HG03103 (cell line): ENCODE data around the gene JSRP1.

ENCODE experiments used
- ATAC-seq: cut with Tn5 transposase; IDR thresholded peaks from one replicate; pipeline ENCODE4 v1.9.1; 2021; ENCODE audit warnings: low read depth; ENCODE audit not compliant: unreplicated experiment

The JSRP1 gene, protein sequence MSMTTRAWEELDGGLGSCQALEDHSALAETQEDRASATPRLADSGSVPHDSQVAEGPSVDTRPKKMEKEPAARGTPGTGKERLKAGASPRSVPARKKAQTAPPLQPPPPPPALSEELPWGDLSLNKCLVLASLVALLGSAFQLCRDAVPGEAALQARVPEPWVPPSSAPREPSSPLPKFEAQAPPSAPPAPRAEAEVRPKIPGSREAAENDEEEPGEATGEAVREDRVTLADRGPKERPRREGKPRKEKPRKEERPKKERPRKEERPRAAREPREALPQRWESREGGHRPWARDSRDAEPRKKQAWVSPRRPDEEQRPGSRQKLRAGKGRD

DNA sequence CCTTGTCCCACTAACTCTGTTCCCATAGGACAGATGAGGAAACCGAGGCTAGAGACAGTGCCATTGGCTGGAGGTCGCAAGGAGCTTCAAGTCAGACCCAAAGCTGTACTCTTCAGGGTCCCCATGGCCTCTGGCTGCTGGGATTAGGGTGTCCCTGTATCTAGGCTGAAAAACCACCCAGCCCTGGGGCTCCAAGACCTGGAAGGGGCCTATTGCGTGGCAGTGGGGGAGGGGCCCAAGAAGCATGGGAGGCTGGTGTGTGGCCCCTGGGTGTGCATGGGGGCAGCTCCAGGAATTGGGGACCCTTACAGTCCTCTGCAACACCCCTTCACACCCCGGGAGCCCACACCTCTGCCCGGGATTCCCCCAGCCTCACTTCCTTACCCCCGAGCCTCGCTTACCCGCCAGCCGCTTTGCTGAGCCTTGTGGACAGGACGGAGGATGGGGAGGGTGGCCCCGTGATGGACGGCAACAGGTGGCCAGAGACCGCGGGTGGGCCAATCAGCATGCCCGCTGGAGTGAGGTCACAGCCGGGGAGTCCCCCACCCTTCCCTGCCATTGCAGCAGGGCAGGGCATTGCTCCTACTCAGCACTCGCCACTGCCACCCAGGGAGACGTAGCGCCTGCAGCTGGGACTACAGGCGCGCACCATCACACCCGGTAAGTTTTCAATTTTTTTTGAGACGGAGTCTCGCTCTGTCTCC lies at the start of gene JSRP1:
Gene JSRP1 (minus strand): TSS at position 436 of the 704 bp plus-strand sequence. CDS start 1,103 bp downstream, outside the sequence.
- ATAC-seq: no peak

- ATAC-seq: no peak
Measured at GRCh38 chr19:2305452-2306280, 49.4 kb upstream of the JSRP1 start.

DNA sequence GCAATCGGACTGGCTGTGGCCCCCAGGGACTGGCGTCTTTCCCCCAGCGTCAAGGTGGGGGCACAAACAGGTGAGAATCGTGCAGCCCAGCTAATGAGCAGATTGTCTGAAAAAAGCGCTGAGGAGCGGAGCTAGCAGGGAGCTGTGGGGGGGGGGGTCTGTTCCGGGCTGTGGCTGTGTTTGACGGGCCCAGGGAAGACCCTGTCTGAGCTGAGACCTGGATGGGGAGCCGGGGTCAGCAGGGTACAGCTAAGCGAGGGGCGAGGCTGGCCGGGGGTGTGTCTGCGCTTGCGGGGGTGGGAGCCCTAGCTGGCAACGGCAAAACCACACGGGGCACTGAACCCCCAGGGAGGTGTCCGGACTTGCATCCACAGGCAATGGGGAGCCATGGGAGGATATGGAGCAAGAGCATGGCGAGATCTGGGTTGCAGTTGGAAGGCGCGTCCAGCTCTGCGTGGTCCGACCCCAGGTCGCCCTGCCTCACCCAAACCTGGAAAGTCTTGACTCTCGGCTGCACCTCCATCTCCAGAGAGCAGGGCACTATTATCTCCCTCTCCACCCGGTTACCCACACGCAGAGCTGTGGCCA lies 47.1 kb upstream of the JSRP1 start:
- no peak for ATAC-seq

- no peak for ATAC-seq
Measured at GRCh38 chr19:2302319-2303210, 46.3 kb upstream of the JSRP1 start.

GRCh38 chr19:2300533-2300932 lies 44.3 kb upstream of the JSRP1 start:
- no peak for ATAC-seq

- no peak for ATAC-seq
Measured at GRCh38 chr19:2296141-2296540, 39.9 kb upstream of the JSRP1 start.

DNA sequence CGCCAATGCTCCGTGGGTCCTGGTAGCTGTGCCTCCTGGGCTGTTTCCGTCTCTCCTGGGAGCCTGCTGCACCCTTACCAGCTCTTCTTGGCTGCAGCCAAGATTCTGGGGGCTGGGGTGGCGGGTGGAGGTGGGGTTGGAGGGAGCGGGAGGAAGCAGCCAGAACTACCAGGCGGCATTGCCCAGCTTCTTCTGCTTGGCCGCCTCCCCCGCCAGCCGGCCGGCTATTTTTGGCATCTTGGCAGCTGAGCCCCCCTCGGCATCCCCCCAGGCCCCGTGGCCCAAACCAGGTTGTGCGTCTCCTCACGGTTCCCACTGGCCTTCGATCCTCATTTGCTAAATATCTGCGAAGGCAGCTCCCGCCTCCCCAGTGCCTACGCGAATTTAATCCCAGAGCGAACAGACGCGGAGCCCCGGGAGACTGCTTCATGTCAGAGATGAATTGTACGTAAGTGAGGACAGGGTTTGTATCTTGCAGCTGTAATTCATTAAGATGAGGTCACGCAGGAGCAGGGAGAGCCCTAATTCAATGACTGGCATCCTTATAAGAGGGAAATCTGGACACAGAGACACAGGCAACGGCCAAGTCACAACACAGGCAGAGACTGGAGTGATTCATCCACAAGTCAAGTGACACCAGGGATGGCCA lies 38.6 kb upstream of the JSRP1 start:
- no peak for ATAC-seq

GRCh38 chr19:2291185-2291751 lies 35.1 kb upstream of the JSRP1 start:
- no peak for ATAC-seq

GRCh38 chr19:2290441-2291184 lies 34.4 kb upstream of the JSRP1 start:
- ATAC-seq: no peak

GRCh38 chr19:2289714-2290435 lies 33.7 kb upstream of the JSRP1 start:
- no peak for ATAC-seq

- ATAC-seq: no peak
Measured at GRCh38 chr19:2288818-2289713, 32.8 kb upstream of the JSRP1 start.

DNA sequence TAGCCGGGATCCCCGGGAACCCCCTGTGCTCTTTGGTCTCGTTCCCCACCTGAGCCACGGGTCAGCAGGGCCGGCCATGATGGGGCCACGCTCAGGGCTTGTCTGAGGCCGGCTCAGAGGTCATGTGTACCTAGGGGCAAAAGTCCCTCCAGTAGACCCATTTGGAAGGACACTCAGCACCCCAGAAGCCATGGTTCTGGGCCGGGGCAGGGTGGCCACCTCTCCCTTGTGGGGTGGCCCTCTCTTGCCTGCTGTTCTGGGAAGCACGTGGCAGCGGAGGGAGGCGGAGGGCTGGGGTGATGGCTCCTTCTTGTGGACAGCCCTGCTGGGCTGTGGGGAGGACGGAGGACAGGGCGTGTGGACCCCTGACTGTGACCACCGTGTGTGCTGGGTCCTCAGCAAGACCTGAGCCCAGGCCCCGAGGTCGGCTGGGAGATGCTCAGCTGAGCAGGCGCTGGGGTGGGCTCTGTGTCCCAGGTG lies 32.2 kb upstream of the JSRP1 start:
- no peak for ATAC-seq

GRCh38 chr19:2287585-2288337 lies 31.5 kb upstream of the JSRP1 start:
- ATAC-seq: no peak

DNA sequence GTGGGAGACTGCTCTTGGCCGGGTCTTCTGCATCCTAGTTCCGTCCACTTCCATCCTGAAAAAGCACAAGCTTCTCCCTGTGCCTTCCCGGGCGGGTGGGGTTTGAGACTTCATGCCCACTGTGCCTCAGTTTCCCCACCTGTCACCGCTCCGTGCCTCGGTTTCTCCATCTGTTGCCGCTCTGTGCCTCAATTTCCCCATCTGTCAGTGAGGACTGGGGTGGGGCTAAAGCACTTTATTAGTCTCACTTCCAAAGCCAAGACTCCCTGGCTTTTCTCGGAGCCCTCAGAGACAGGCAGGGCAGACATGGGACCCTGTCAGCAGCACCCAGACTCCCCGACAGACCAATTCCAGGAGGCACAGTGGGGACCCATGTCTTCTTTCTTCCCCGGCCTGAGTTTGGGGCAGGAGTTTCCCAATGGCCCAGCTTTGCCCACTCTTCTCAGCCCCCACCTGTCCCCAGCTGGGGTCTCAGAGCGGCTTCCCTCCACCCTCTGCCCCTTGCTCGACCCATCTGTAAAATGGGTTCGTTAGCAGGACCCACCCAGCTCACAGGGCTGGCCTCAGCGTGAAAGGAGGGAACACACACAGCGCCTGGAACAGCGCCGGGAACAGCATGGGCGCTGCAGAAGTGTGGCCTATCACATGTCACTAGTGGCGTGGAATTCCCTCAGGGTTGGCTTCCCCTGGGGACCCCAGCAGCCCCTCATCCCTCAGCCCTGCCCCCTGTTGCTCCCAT lies 30.4 kb upstream of the JSRP1 start:
- ATAC-seq: no peak

- no peak for ATAC-seq
Measured at GRCh38 chr19:2283835-2284507, 27.8 kb upstream of the JSRP1 start.
